GM20431 (cell line): ENCODE data around the gene GPC4.

Experiments used
- in situ Hi-C: fragments of 300-500 bp; cut with MseI, MboI; formaldehyde crosslinking; loops from one replicate; pipeline ENCODE4 v1.15.0; 2020; ENCODE audit warnings: low sequenced_read_pairs; ENCODE audit not compliant: unreplicated experiment

GPC4 gene

DNA sequence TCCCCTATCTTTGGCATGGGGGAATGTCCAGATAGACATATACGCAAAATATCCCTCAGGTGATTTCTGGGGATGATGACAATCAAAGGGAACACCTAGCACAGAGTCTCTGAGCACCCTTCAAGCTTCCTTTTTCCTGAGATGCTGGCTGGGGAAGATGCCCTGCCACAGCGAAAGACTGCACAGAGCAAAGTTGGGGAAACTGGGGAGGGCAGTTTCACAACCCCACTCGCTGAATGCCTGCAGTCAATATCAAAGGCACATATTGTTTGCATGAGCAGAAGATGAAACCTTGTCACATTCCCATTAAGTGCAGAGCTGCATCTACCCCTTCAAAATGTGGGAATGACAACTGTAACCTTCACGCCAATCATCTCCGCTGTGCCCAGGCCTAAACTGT lies 2.6 kb downstream of the GPC4 start:
- in situ Hi-C loops, result no loop called here

- in situ Hi-C loops, result no loop called here
Observed at GRCh38 chrX:133412246-133412645, 3.0 kb downstream of the GPC4 start.

DNA sequence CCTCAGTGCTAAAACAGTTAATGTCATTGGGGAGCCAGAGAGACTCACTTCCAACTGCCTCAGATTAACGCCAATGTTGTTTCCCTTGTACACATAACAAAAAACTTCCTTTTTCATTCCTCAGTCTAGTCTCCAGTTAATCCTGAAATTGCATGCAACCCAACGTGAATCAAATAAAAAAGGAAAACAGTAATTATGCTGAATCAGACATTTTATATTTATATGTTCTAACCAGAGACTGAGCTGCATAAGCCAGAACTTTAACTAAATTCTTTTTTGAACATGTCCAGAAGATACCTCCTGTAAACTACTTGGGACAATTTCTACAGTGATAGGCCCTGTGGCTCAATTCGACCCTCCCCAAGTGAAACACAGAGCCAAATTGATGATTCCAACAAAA lies 4.7 kb downstream of the GPC4 start:
- in situ Hi-C loops, result no loop called here

DNA sequence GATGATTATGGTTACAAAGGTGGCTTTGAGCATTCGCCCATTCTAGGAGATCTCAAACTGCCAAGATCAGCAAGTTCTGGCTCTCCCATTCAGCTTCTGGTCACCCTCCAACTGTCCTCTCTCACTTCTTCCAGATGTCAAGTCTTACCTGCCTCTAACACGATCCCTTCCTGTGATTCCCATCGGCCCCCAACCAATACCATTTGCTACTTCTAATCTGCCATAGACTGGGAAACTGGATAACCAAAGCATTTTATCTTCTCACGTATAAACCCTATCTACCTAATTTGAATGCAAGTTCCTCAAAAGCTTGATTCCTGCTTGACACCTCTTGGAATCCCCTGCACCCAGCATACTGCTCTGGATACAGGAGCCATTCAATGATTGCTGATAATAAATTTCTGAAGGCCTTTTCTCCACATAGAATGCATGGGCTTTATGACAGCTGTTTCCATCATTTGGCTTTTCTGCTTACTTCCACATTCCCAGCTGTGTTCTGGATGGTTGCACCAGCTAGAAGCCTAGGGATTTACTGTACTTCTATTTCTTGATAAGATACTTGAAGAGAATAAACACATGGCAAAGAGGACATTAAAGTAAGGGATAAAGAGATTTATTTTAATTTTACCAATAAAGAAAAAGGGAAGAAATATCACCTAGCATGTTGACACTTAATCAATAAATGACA lies 9.6 kb downstream of the GPC4 start:
- in situ Hi-C loops, result no loop called here

DNA sequence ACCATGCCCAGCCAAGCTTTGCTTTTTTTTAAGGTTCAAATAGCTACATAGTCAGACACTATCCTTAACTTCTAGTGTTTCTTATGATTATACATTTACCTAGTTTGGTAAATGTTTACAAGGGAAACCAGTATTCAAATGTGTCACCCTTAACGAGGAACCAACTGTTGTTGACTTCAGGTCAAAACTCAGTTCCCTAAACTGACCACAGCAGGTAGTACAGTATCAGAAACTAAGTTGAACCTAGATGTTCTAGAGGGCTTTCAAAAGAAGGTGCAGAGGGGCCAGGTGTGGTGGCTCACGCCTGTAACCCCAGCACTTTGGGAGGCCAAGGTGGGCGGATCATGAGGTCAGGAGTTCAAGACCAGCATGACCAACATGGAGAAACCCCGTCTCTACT lies 11.3 kb downstream of the GPC4 start:
- in situ Hi-C loops, result no loop called here

DNA sequence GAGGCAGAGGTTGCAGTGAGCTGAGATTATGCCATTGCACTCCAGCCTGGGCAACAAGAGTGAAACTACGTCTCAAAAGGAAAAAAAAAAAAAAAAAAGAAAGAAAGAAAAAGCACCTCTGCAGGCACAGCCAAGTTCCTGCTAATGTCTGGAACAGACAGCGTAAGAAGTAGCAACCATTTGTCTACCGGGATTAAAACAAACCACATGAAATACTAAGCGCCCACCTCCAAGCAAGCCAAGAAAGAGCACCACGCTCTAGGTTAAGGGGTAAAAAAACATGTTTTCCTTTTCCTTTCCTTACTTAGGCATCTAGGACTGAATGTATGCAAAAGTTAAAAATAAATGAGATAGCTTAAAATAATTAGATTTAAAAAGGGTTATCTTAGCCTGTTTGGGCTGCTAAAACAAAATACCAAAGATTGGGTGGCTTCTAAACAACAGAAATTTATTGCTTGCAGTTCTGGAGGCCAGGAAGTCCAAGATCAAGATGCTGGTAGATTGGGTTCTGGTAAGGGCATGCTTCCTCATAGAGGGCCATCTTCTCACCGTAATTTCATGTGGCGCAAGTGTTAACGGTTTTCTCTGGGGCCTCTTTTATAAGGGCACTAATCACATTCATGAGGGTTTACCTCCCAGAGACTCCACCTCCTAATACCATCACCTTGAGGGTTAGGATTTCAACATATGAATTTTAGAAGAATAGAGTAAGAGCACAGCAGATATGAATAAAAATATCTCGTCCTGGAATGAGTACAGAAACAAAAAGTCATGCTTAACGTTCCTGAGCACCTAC lies 12.3 kb downstream of the GPC4 start:
- in situ Hi-C loops, result no loop called here

DNA sequence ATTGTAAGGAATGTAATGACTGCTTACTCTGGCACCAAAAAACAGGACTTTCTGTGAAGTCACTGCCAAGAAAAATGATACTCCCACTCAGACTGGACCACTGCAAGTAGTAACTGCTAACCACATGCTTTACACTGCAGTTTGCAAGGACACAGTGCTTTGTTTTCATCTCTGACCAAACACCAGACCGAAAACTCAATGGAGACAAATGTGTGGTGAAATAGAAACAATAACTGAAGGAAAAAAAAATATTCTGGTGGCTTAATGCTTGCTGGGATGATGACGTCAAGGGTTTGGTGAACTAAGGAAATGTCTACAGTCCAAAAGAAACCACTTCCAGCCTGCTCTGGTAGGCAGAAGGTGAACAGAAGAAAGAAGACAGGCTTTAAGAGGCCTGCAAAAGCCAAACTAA lies 13.2 kb downstream of the GPC4 start:
- in situ Hi-C loops, result no loop called here

DNA sequence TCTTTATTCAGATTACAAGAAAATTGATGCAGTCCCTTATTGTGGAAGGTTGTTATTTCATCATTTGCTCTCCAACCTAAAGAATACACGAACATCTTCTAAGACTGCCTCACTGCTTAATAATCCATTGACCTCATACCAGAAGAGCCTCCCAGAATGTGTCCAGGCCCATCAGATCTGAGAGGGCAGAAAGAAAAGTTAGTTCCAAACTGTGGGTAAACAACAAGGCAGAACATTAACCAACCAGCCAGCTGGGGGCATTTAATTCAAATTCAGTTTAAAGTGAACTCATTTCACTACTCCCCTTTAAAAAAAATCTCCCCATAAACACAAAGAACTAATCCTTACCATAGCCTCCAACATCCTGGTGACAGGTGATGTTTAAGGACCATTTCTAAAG lies 13.8 kb downstream of the GPC4 start:
- in situ Hi-C loops, result no loop called here

DNA sequence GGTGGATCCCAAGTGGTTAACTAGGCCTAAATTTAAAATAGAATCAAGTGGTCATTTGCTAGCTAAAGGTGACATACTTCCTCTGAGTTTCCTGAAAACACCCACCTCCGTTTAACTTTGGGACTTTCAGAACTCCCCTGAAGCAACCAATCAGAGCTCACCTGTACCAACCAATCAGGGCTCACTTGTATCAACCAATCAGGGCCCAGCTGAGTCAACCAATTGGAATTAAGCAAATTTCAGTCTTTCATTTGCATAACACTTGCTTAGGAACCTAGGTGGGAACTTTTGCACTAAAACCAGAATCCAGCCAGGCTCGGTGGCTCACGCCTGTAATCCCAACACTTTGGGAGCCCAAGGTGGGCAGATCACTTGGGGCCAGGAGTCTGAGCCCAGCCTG lies 15.9 kb downstream of the GPC4 start:
- in situ Hi-C loops, result no loop called here

DNA sequence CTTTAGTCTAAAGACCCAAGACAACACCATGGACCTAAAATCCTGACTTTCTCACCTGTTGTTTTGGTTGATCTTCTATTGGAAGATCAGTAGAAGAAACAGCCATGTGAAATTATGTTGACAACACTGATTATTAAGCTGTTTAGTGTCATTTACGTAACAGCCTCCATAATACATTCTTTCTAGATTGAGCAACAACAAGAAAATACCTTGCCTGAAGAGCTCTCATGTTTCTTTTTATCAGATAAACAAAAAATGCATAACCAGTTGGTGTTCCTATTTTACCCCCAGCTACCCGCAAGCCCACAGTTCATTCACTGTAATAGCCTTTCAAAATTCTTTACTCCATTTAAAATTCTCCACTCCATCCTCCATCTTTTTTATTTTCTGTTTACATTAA lies 20.5 kb downstream of the GPC4 start:
- in situ Hi-C loops, result no loop called here

DNA sequence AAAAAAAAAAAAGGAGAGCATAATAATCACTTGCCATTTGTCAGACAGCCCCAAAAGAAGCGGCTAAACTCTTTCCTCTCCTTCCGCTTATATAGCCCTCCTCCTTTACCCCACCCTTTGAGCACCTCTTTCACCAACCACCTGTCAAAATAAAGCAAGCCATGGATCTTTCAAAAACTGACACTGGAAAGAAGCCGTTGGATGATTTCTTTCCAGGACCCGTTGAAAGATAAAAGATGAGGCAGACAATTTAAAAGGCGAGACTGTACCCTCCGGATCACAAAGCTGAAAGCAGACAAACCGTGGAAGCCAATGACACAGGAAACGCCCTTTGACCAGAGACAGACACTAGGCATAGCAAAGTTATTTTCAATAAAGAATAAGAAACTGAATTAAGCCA lies 22.6 kb downstream of the GPC4 start:
- in situ Hi-C loops, result no loop called here

- in situ Hi-C loops, result no loop called here
Observed at GRCh38 chrX:133391111-133391510, 24.2 kb downstream of the GPC4 start.

GRCh38 chrX:133390676-133391075 lies 24.6 kb downstream of the GPC4 start:
- in situ Hi-C loops, result no loop called here

DNA sequence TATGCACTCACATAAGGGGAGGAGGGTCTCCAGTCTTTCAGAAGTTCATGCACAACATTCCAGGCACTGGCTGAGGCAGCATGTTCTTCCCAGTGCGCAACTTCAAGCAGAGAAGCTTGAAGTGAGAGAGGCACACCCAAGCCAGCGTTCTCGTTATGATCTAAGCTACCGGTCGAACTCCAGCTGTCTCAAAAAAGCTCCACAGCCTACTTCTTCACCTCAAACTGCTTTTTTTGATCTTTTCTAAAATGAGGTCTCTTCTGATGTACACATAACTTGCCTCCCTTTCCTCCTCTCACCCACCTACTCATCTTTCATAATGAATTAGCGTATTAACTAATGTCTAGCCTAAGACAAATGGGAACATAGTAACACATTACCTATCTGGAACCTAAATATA lies 25.3 kb downstream of the GPC4 start:
- in situ Hi-C loops, result no loop called here

GRCh38 chrX:133384454-133384853 lies 30.8 kb downstream of the GPC4 start:
- in situ Hi-C loops, result no loop called here

DNA sequence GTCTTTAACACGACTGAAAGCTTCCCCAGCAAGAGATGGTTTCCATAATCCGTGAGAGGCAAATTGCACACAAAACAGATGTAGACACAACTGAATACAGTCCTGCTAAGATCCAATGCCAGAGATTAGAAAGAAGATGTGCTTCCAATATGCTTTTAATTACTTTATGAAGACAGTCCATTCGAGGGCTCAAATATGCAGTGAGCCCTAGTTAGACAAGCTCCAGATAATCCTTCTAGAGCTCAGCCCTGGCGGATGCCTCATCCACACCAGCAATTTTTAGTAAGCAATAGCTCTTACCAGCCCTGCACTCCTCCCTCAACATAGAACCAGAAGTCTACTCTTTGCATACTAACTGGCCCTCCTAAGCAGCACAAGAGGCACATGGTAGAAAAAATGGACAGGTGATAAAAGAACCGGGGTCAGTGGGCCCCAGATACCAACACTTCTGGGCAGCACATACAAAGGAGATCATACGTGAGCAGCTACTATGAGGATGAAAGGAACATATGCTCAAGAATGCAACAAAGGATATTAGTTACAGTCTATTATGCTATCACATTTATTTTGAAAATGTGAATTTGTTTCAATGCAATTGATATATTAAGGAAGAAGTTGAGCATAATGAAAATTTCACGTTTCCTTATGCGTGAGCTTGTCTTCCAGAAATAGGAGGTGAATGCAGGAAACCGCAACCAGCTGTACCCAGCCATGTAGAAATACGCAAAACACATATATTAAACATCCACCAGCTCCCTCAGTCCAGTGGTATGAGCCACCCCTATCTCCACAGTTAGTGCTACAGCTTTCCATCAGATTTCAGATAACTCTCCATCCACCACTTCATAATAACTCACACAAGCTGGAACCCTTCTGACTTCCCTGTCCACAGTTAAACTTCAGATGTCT lies 34.3 kb downstream of the GPC4 start:
- in situ Hi-C loops, result no loop called here

DNA sequence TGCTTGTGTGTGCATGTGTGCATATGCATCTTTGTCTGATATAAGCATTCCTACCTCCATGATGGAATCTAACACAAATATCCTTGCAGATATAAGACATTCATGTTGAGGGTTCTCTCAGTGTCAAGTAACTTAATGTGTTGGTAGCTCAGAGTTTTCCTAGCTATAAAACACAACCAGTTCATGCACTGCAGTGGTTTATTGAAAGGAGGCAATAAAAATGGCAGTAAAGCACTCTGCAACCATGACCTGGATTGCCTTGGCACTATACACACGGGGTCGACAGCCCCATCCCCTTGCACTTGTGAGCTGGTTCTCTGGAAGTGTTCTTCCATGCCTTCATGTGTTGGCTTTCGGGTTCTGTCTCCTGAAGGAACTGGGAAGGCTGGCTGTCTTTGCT lies 38.9 kb downstream of the GPC4 start:
- in situ Hi-C loops, result no loop called here

DNA sequence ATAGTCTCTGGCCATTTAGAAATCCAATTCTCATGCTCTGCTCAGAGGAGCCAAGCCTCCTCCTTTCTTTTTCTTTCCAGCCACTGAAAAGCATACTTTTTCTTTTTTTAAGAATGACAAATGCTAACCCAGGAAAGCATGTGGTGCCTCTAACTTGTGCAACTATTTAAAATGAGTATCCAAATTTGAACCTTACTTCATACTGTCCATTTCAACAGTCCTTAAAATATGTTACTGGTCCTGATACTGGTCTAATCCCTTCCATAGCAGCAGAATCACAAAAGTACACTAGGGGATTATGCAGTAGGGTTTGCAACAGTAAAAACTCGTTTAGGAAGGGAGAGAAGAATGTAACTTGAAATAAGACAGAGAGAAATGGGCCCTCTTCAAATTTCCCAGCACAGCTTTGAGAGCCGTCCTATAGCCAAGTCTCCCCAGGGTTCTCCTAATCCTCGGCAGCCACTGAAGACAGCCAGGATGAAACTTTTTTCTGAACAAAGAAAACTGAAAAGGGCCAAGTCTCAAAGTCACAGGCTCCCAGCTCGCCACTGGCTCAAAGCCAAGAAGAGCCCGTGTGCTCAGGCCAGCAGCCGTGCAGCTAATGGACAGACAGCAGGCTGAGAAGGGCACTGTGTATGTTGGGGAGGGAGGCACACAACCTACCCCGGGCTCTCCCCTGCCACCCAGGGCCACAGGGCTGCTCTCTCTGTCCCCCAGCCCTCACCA lies 39.5 kb downstream of the GPC4 start:
- in situ Hi-C loops, result no loop called here

DNA sequence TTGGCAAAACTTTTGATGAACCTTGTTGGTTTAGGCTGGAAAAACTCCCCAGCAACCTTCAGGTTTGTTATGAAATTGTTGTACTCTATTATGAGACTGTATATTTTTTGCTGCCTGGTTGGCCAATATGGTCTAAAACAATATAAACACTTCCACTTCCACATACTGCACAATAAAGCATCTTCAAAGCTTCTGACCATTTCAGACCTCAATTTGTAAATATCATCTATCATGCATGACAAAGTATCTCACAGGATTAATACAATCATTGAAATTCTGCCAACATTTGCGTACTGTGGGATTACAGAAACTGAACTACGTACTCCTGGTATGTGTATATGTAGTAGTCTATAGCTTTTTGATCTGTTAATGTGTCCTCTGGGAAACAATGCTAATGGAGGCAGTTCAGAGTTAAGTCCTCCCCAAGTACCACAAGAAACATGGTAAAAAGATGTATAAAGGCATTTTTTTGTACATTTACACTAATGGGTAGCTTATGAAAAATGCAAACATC lies 40.4 kb downstream of the GPC4 start:
- in situ Hi-C loops, result no loop called here
